ENCODE results near the gene RER1.

RER1 gene

GRCh38 chr1:2391041-2391930 lies at the start of gene RER1, which contains the start of gene MORN1:
Gene RER1 (plus strand): TSS chr1:2391841. CDS start chr1:2395791, 3,950 bp downstream.
Gene MORN1 (minus strand): TSS chr1:2391554. CDS start chr1:2391533, 21 bp downstream.
- peak; percentile 98 to 99 for DNase-seq (ENCODE audit: low read depth in 1 of 2, low spot score in 1 of 2)

- no peak for DNase-seq (ENCODE audit: low read depth in 1 of 2, low spot score in 1 of 2)
Observed at GRCh38 chr1:2342384-2343022, 49.1 kb upstream of the RER1 start.

GRCh38 chr1:2343023-2343935 lies 48.4 kb upstream of the RER1 start:
- DNase-seq (ENCODE audit: low read depth in 1 of 2, low spot score in 1 of 2), result no peak

- DNase-seq (ENCODE audit: low read depth in 1 of 2, low spot score in 1 of 2), result no peak
Observed at GRCh38 chr1:2344121-2344681, 47.4 kb upstream of the RER1 start.

GRCh38 chr1:2344744-2345296 lies 46.8 kb upstream of the RER1 start:
- DNase-seq (ENCODE audit: low read depth in 1 of 2, low spot score in 1 of 2), result no peak

- no peak for DNase-seq (ENCODE audit: low read depth in 1 of 2, low spot score in 1 of 2)
Observed at GRCh38 chr1:2345297-2346075, 46.2 kb upstream of the RER1 start.

- no peak for DNase-seq (ENCODE audit: low read depth in 1 of 2, low spot score in 1 of 2)
Observed at GRCh38 chr1:2346691-2347408, 44.8 kb upstream of the RER1 start.

GRCh38 chr1:2347409-2347785 lies 44.2 kb upstream of the RER1 start:
- DNase-seq (ENCODE audit: low read depth in 1 of 2, low spot score in 1 of 2), result no peak

- no peak for DNase-seq (ENCODE audit: low read depth in 1 of 2, low spot score in 1 of 2)
Observed at GRCh38 chr1:2347896-2348295, 43.7 kb upstream of the RER1 start.

GRCh38 chr1:2348346-2349325 lies 43.0 kb upstream of the RER1 start:
- DNase-seq (ENCODE audit: low read depth in 1 of 2, low spot score in 1 of 2), result no peak

GRCh38 chr1:2349806-2350205 lies 41.8 kb upstream of the RER1 start:
- DNase-seq (ENCODE audit: low read depth in 1 of 2, low spot score in 1 of 2), result no peak

- no peak for DNase-seq (ENCODE audit: low read depth in 1 of 2, low spot score in 1 of 2)
Observed at GRCh38 chr1:2350501-2350900, 41.1 kb upstream of the RER1 start.

- no peak for DNase-seq (ENCODE audit: low read depth in 1 of 2, low spot score in 1 of 2)
Observed at GRCh38 chr1:2350911-2351655, 40.6 kb upstream of the RER1 start.

- no peak for DNase-seq (ENCODE audit: low read depth in 1 of 2, low spot score in 1 of 2)
Observed at GRCh38 chr1:2351723-2352122, 39.9 kb upstream of the RER1 start.

GRCh38 chr1:2352341-2352896 lies 39.2 kb upstream of the RER1 start:
- DNase-seq (ENCODE audit: low read depth in 1 of 2, low spot score in 1 of 2), result no peak

- DNase-seq (ENCODE audit: low read depth in 1 of 2, low spot score in 1 of 2), result no peak
Observed at GRCh38 chr1:2352897-2353550, 38.6 kb upstream of the RER1 start.

Measured in activated T-helper 1 cell treated with anti-CD3 and anti-CD28 coated beads, Interleukin-2, amount 50 U/mL, for 16 hours (primary cell).